NOMO-1 treated with dmso at 0.1 percent for 144 hours (cell line): ENCODE measurements around the gene C3orf22.
"Not testable (repeated sequence)": the region's sequence is repeated elsewhere in the genome, so short reads cannot be mapped to it uniquely, and the experiment has no call there.

ENCODE experiments used
- DNase-seq: peaks from one replicate; lab custom pipeline; 2025; ENCODE audit not compliant: unreplicated experiment; lab: John Stamatoyannopoulos, UW

The C3orf22 gene

GRCh38 chr3:126543457-126544061, 15.2 kb downstream of the C3orf22 start:
- DNase-seq: no peak

GRCh38 chr3:126542340-126543241, 16.1 kb downstream of the C3orf22 start:
- no peak for DNase-seq

GRCh38 chr3:126541628-126542339, 16.9 kb downstream of the C3orf22 start:
- no peak for DNase-seq

- no peak for DNase-seq
Measured at GRCh38 chr3:126540951-126541627, 17.6 kb downstream of the C3orf22 start.

GRCh38 chr3:126540342-126540849, 18.3 kb downstream of the C3orf22 start:
- DNase-seq: peak; percentile 60

GRCh38 chr3:126539558-126540250, 19.0 kb downstream of the C3orf22 start:
- DNase-seq: no peak

GRCh38 chr3:126538966-126539365, 19.8 kb downstream of the C3orf22 start:
- no peak for DNase-seq

- DNase-seq: no peak
Measured at GRCh38 chr3:126538316-126538715, 20.4 kb downstream of the C3orf22 start.

GRCh38 chr3:126537730-126538281, 20.9 kb downstream of the C3orf22 start:
- DNase-seq: no peak

- DNase-seq: no peak
Measured at GRCh38 chr3:126537116-126537729, 21.5 kb downstream of the C3orf22 start.

GRCh38 chr3:126536126-126536525, 22.6 kb downstream of the C3orf22 start:
- DNase-seq: no peak

- DNase-seq: no peak
Measured at GRCh38 chr3:126535636-126536035, 23.1 kb downstream of the C3orf22 start.

GRCh38 chr3:126534716-126535115, 24.0 kb downstream of the C3orf22 start:
- not testable (repeated sequence) for DNase-seq

- no peak for DNase-seq
Measured at GRCh38 chr3:126533506-126533905, 25.2 kb downstream of the C3orf22 start.

- no peak for DNase-seq
Measured at GRCh38 chr3:126531051-126531330, 27.7 kb downstream of the C3orf22 start.

- peak; percentile 94 for DNase-seq
Measured at GRCh38 chr3:126530171-126531050, 28.3 kb downstream of the C3orf22 start.

- no peak for DNase-seq
Measured at GRCh38 chr3:126529585-126530170, 29.1 kb downstream of the C3orf22 start.

- peak; percentile 66 for DNase-seq
Measured at GRCh38 chr3:126528800-126529541, 29.8 kb downstream of the C3orf22 start.
